HG03039 (cell line): ENCODE data around the gene TFF2.

Experiments
- ATAC-seq: cut with Tn5 transposase; IDR thresholded peaks from one replicate; pipeline ENCODE4 v1.9.1; 2021; ENCODE audit warnings: mild to moderate bottlenecking, moderate library complexity; ENCODE audit not compliant: unreplicated experiment

TFF2 gene

DNA sequence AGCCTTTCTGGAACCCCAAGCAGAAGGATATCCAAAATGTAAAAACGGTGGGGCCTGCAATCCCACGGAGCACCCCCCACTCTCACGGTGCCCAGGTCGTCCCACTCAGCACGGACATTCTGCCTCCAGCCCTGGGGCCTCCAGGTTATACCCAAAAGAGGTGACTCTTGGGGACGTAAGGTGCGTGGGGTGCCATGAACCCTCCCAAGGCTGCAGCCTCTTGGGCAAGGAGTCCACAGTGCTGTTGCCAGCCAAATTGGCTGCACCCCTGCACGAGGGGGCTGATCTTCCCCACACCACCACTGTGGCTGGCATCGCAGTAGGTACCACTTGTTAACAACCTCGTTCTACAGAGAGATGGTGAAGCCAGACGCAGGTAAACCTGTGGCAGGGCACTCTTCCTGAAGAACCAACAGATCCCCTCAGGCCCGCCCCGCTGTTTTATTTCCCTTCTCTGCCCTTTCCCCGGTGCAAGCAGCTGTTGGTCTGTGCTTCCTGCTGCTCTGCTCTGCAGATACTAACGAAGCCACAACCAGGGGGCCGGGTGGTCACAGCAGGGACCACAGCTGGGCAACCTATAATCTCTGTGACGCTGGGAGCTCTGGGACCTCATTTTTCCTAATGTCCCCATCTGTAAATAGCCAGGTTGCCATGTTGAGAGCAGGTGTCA is 44.3 kb downstream of the TFF2 start:
- ATAC-seq, result no peak

GRCh38 chr21:42305707-42306147 is 45.1 kb downstream of the TFF2 start:
- ATAC-seq, result no peak

DNA sequence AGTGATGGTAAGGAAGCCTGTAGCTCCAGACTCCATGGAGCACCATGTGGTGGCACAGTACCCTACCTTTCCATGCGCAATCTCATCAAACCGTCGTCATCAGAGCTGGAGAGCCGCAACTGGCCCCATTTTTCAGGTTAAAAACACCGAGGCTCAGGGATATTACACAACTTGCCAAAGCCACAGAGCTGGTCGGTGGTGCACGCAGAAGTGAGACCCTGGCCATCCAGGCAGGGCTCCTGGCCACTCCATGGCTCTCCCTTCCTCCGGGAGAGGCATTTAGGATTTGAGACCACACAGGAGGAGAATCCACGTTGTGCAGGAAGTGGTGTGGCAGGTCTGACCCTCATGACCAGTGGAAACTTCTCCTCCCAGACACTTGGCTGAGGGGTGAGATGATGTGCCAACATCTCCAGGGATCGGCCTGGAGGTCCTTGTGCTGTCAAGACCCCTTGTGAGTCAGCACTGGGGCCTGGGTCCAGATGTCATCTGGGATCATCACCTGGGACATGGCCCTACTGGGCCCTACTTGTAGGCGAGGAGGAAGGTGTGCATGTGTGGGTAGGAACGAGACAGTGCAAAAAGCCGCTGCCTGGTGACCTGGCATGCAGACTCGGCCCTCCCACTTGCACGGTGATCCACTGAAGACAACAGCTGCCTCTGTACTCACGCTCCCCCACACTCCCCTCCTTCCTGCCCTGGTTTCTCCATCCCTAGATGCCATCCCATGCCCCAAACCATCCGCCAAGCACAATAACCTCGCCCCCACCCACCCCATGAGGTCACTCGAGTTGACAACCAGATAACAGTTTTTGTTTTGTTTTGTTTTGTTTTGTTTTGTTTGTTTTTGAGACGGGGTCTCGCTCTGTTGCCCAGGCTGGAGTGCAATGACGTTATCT is 46.0 kb downstream of the TFF2 start:
- ATAC-seq, result no peak

DNA sequence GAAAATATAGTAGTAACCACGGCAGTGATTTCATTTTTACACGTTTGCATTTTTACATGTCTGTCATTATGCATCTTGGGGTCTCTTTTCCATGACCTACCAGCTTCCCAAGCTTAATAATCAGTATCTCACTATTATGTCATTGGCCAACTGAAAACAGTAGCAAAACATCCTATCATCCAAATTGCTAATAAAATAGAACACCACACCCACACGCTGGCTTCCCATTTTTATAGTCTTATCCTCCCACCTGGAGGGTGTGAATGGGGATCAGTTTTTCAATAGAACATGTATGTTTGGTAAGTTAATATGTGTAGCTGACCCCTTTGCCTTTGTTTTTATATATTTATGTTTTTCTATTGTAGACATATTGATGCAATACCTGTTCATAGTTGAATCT is 47.4 kb downstream of the TFF2 start:
- no peak for ATAC-seq

- ATAC-seq, result no peak
These were observed 48.0 kb downstream of the TFF2 start for GRCh38 chr21:42302794-42303193.

- no peak for ATAC-seq
These were observed 48.6 kb downstream of the TFF2 start for GRCh38 chr21:42302076-42302650.

DNA sequence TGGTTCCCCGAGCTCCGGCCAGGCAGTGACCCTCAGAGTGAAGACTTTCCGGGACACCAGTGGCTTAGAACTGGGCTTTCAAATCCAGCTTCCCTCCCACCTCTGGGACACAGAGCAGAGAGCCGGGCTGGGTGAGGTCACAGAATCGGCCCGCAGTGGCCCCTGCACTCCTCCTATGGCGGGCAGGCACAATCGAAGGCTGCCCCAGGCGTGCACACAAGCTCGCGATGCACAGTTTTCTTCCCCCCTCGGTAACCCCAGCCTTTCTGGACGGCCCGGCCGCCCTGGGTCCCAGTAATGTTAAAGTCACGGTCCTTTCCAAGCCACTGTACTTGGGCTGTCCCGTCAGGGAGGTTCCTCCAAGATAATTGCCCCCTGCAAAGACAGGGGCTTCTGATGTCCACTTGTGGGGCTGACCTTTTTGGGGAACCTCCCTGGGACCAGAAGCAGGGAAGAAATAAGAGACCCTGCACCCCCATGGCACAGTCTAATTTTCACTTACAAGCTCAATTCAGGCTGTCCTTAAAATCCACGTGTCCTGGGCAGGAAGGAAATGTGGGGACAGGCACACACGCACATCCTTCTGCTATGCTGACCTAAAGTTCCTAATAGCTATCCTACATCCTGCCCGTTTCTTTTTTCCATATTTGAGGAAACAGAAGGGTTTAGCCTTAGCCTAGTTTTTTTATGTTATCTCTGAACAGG is 49.3 kb downstream of the TFF2 start:
- ATAC-seq, result no peak

DNA sequence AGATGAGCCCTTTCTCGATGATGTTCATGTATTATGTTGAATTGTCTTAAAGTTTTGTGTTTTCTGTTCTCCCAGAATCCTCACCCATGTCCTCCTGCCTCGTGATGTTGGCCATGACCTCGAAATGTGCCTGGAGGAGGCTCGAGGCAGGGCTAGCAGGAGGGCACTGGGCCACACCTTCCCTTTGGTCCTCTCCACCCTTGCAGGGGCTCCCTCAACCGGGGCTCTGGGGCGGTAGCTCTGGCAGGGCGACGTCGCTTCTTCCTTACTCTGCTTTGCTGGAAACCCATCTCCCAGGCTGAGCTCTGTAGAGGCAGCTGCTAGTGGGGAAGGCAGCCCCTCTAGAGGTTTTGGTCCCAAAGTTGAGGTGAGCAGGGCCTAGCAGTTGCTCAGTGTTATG is 49.8 kb downstream of the TFF2 start:
- no peak for ATAC-seq

- ATAC-seq, result no peak
These were observed 50.7 kb downstream of the TFF2 start for GRCh38 chr21:42300045-42300583.

DNA sequence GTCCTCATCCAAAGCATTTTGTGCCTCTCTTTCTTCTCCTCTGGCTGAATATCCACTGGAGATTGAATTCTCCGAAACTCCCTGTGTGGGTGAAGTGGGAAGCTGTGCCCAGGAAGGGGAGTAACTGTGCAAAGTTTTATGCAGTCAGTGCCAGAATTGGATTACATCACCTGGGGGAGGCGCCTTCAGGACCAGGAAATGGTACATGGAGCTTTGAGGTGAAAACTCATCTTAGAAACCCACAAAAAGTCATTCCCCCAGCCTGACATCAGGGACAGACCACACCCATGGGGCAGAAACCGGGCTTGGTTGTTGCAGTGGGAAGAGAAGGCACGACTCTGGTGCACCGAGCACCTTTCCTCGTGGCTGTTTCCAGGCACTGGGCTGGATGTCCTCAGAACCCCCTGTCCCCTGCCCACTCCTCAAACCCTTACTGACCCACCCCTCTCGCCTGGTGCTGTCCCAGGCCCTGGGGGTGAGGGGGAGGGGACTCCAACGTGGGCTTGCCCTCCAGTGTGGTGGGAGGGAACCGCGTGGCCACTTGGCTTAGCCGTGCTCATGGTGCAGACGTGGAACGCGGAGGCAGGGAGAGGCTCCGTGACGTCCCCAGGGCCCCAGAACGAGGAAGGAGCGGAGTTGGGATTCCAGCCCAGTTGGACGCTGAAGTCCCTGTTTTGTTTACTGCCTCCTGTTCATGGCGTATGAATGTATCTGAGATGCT is 51.3 kb downstream of the TFF2 start:
- no peak for ATAC-seq

DNA sequence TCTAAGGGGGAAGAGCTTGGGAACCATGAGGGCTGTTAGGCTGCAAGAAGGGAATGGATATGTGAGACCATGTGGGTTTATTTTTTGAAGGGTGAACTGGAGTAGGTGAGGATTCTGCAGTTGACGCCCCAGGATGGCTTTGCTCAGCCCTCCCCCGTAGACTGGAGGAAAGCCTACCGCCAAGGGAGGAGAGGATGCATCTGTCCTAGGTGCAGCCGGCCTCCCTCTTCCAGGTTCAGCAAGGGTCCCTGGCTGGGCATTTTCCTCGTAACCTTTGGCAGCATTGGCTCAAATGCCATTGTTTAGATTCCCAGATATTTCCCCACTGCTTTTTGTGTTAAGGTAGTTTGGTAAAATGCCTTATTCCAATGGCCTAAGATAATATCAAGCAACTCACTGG is 52.1 kb downstream of the TFF2 start:
- ATAC-seq, result no peak

GRCh38 chr21:42298237-42298636 is 52.6 kb downstream of the TFF2 start:
- no peak for ATAC-seq

- no peak for ATAC-seq
These were observed 53.4 kb downstream of the TFF2 start for GRCh38 chr21:42297377-42297776.

DNA sequence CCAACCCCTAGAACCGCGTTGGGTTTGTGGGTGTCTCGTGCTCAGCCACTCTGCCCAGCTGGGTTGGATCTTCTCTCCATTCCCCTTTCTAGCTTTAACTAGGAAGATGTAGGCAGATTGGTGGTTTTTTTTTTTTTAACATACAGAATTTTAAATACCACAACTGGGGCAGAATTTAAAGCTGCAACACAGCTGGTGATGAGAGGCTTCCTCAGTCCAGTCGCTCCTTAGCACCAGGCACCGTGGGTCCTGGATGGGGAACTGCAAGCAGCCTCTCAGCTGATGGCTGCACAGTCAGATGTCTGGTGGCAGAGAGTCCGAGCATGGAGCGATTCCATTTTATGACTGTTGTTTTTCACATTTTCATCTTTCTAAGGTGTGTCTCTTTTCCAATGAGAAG is 54.3 kb downstream of the TFF2 start:
- no peak for ATAC-seq
